ENCODE data around the gene HBA1.
"Not testable (repeated sequence)": the region's sequence is repeated elsewhere in the genome, so short reads cannot be mapped to it uniquely, and the experiment has no call there.

GRCh38 chr16:153129-153521 lies 23.4 kb upstream of the HBA1 start:
- not testable (repeated sequence) for TF ChIP-seq POLR2AphosphoS5, POLR2A, TAF1, SPI1, POU2F2 (IDR thresholded peaks at IDR 0.05; ENCODE audit: low read depth, low read length)

All from GM12891 (cell line).